GM21360 (cell line): ENCODE measurements around the gene STK31.
"Not testable (repeated sequence)": the region's sequence is repeated elsewhere in the genome, so short reads cannot be mapped to it uniquely, and the experiment has no call there.

ENCODE experiments used
- ATAC-seq: cut with Tn5 transposase; IDR thresholded peaks from one replicate; pipeline ENCODE4 v1.9.1; 2021; ENCODE audit warnings: mild to moderate bottlenecking, moderate library complexity; ENCODE audit not compliant: unreplicated experiment

Gene STK31

DNA sequence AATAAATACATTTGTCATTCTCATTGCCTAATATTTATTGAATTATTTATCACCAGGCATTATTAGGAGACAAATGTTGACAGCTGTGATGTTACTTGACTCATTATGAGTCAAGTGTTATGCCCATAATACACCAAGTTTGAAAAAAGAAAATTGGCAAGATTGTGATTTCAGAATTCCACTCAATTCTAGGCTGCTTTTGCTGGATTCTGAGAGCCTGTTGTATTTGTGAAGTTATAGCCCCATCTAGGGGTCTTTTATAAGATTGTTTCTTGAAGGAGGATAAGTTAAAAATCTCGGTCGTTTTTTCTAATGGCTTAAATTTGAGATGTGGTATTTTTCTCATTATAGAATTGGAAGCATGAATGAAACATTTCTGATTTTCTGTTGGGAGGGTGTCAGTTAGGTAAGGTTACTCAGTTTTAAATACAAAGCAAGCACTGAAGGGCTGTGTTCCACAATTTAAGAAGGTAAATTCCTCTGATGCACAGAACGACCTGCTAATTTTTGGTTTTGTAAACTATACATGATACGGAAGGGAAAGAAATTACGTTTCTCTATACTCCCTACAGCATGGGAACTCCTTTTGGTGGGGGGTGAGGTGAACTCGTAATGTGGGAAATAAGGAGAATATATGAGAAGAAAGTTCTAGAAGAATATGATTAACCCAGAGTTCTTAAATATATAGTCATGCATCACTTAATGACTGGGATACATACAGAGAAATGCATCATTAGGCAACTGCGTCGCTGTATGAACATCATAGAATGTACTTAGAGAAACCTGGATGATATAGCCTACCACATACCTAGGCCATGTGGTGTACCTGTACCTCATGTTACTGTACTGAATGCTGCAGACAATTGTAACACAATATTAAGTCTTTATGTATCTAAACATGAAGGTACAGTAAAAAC is 2.6 kb downstream of the STK31 start:
- no peak for ATAC-seq

DNA sequence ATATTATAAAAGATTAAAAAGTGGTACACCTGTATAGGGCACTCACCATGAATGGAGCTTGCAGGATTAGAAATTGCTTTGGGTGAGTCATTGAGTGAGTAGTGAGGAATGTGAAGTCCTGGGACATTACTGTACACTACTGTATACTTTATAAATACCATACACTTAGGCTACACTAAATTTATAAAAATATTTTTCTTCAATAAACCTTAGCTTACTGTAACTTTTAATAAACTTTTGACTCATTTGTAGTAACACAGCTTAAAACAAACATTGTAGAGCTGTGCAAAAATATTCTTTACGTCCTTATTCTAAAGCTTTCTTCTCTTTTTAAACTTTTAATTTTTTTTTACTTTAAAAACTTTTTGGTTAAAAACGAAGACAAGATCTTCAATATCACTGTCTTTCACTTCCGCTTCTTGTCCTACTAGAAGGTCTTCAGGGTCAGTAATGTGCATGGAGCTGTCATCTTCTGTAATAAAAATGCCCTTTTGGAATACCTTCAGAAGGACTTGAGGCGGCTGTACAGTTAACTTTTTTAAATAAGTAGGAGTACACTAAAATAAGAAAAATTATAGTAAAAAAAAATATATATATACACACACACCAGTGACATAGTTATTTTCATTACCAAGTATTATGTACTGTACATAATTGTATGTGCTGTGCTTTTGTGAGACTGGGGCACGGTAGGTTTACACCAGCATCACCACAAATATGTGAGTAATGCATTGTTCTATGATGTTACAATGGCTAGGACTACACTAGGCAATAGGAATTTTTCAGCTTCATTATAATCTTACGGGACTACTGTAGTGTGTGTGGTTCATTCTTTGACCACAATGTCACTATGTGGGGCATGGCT is 3.5 kb downstream of the STK31 start:
- no peak for ATAC-seq

DNA sequence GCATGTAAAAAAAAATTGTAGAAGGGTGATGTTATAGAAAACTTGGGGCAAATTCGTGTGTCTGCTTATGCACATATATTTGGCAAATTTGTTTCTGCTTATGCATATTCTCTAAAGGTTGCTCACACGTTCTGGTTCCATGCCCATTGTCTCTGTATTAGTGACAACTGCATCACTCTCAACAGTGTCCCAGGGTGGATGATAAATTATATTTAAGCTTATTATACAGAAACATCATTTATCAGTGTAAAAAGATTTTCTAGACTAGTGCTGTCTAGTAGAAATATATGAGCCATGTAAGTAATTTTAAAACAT is 4.1 kb downstream of the STK31 start:
- ATAC-seq = no peak

DNA sequence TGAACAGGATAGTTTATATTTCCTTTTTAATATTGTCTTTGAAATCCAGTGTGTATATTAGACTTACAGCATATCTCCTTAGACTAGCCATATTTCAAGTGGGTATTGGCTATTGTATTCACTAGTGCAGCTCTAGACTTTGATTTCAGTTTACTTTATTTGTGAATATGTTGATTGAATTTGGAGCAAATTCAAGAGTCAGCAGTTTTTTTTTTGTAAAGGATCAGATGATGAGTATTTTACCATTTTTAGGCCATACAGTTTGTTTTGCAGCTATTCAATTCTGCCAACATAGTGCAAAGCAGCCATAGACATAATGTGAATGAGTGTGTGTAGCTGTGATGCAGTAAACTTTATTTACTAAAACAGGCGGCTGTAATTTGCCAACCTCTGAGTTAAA is 4.6 kb downstream of the STK31 start:
- no peak for ATAC-seq

DNA sequence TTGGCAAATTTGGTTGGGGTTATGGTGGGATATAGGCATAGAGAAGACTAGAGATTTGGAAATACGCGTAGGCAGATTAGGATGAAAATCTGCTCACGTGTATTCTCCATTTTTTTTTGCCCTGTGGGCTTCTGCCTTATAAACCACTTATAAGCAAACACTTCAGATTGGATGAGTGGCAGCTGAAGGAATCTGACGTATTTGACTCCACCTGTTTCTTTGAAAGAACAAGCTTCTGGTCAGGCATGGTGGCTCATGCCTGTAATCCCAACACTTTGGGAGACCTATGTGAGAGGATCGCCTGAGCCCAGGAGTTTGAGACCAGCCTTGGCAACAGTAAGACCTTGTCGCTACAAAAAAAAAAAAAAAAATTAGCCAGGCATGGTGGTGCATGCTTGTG is 5.1 kb downstream of the STK31 start:
- no peak for ATAC-seq

DNA sequence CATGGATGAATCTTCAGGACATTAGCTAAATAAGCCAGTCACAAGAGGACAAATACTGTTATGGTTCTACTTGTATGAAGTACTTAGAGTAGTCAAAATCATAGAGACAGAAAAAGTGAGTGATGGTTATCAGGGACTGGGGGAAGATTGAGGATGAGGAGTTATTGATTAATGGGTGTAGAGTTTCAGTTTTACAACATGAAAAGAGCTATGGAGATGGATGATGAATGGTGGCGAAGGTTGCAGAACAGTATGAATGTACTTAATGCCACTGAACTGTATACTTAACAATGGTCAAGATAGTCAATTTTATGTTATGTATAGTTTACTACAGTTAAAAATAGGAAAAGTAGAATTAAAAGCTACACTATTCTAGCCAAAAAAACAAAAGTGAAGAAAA is 7.8 kb downstream of the STK31 start:
- ATAC-seq = no peak

DNA sequence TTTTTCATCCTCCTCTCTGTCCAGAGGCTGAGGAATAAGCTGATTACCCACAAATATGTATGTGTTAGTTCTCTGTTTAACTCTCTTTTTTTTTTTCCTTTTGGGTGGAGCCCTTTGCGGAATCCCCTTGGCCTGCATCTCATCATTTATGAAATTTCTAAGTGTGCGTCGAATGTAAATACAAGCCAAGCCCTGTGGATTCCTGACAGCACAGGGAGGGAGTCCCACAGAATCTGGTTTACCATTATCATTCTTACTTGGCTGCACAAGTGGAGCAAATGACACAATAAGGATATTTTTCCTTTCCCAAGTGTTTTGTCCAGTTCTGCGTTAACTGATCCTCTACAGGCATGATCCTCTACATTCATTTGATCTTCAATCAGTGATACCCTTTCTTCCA is 11.4 kb downstream of the STK31 start:
- no peak for ATAC-seq

DNA sequence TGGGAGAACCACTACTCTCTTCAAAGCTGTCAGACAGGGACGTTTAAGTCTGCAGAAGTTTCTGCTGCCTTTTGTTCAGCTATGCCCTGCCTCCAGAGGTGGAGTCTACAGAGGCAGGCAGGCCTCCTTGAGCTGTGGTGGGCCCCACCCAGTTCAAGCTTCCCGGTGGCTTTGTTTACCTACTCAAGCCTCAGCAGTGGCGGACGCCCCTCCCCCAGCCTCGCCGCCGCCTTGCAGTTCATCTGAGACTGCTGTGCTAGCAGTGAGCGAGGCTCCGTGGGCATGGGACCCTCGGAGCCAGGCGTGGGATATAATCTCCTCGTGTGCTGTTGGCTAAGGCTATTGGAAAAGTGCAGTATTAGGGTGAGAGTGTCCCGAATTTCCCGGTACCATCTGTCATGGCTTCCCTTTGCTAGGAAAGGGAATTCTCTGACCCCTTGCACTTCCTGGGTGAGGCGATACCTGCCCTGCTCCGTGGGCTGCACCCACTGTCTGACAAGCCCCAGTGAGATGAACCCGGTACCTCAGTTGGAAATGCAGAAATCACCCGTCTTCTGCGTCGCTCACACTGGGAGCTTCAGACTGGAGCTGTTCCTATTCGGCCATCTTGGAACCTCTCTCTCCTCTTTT is 12.7 kb downstream of the STK31 start:
- ATAC-seq = not testable (repeated sequence)

DNA sequence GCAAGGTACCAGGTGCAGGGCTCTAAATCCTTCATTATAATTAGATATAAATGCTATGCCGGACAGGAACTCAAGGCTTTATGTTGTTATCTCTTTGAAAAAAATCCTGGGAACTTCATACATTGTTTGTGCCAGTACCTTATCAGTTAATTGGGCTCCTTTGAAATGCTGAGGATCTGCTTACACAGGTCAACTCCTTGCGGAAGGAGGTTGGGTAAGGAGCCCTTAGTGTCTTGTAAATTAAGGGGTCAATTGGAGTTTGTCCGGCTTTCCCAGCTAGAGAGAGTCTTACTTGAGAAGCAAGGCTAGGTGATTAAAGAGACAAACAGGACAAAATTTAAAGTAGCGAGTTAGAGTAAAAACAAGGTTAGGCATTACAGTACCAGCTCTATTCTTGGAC is 14.1 kb downstream of the STK31 start:
- not testable (repeated sequence) for ATAC-seq

DNA sequence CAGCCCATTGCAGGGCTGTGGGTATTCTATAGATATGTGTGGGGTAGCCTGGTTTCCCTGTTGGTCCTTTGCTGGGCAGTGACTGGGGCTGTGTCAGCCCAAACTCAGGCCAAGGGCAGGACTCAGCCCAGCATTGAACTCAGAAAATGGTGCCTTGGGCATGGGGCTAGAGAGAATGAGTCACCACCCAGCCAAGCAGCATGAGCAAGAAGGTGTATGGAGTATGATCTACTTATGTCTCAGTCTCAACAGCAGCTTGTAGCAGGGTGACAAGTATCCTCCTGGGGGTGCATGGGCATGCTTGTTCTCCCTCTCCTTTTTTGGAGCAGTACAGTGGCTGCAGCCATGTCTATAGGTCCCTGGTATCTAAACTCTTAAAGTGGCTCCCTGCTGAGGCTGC is 32.0 kb downstream of the STK31 start:
- no peak for ATAC-seq

DNA sequence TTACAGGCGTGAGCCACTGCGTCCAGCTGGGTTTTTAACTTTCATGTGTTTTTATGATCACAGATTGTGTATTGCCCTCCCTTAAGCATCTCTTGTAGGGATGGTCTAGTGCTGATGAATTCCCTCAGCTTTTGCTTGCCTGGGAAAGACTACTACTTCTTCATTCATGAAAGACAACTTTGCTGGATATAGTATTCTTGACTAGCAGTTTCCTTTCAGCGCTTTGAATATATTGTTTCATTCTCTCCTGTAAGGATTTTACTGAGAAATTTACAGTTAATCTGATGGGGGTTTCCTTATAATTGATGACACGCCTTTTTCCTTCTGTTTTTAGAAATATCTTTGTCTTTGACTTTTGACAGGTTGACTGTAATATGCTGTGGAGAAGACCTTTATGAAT is 33.2 kb downstream of the STK31 start:
- no peak for ATAC-seq

DNA sequence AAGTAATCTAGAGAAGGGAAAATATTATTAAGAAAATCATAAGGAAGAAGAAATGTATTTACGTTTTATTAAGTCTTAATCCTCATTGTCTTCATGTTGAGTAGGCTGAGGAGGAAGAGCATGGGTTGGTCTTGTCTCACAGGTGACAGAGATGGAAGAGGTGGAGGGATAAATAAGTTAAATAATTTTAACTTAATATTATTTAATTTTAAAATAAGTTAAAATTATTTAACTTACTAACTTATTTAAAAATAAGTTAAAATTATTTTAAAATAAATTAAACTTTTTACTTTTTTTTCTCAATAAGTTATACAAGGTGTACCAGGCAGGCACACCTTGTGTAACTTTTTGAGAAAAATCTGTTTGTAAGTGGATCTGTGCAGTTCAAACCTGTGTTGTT is 36.6 kb downstream of the STK31 start:
- no peak for ATAC-seq

DNA sequence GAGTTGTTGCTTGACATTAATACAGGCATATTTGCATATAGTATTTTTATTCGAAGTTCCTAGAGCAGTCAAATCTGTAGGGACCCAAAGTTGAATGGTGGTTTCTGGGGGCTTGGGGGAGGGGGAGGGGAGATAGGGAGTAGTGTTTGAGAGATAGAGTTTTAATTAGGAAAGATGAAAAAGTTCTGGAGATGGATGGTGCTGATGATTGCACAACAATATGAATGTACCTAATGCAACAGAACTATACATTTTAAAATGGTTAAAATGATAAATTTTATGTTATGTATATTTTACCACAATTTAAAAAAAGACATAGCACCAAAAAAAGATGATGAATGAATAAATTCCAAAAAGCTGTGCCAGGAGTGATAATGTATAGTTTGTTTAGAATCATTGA is 41.8 kb downstream of the STK31 start:
- ATAC-seq = no peak

DNA sequence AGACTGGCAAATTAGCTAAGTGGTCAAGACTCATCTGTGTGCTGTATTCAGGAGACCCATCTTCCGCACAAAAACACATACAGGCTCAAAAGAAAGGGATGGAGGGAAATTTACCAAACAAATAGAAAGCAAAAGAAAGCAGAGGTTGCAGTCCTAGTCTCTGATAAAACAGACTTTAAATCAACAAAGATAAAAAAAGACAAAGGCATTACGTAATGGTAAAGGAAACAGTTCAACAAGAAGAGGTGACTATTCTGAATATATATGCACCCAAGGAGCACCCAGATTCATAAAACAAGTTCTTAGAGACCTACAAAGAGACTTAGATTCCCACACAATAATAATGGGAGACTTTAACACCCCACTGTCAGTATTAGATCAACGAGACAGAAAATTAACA is 48.8 kb downstream of the STK31 start:
- ATAC-seq = not testable (repeated sequence)

DNA sequence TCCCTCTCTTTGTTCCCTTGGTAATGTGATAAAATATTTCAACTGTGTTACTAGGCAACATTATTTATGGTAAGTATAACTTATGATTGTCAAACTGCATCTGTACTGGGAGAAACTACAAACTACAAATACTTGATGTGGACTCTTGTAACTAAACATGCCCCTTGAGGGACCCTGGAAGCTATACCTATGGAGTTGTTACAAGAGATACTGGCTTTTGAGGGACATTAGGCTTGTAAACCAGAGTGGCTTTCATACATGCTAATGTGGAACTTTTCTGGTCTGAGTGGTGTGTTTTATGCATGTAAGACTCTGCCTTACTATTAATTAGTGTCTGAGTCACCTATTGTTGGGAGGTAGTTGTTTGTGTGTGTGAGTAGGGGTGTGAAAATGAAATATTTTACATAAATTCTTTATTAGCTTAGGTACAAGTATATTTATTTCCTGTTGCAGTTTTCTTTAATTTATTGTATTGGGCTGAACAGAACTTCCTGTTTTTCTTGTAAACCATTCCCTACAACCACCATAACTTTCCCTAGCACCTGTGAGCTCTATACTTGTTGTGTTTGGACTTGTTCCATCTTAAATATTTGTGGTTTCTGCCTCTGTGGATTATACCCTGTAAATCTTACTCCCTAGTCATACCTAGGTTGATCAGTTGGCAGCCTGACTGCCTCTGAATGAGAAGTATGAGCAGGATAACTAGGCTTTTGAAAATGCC is 49.8 kb downstream of the STK31 start:
- ATAC-seq = no peak

DNA sequence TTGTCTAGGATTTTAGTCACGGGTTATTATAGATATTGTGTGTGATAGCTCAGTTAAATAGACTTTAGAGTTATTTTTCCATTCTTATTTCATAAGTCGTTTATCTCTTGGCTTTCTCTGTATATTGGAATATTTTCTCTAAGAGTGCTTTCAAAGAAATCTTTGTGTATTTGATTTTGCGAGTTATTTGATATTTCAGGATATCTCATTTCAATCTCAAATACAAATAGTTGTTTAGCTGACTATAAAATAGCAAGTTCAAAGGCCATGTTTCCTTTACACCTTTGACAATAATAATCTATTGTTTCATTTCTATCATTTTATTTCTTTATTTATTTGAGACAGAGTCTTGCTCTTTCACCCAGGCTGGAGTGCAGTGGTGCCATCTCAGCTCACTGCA is 55.9 kb downstream of the STK31 start:
- ATAC-seq = no peak

DNA sequence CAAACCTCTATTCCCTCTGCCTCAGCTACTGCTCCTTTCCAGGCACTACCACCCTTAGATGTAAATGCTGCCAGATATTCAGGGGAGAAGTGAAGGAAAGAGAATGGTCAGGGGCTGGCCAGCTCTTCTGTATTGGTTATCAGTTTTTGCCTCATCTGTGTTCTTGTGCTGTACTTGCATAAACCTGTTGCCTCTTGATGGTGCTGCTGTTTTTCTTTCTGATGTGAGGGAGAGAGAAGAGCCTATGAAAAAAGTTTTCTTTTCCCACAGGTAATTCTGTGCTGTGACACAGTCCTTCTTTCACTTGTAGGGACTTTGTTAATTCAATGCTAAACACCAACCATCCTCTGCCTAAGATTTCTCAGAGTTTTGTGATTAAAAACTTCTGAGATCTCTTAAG is 57.5 kb downstream of the STK31 start:
- ATAC-seq = no peak

DNA sequence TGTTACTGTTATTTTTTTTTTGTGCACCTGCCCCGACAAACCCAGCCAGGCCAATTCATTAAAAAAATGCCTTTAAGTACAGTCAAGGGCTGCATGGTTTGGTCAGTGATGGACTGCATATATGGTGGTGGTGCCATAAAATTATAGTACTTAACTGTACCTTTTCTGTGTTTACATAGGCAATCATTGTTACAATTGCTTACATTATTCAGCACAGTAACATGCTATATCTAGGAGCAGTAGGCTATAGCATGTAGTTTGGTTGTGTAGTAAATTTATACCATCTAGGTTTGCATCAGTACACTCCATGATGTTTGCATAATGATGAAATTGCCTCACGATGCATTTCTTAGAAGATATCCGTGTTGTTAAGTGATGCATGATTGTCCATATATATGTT is 58.0 kb downstream of the STK31 start:
- ATAC-seq = no peak

DNA sequence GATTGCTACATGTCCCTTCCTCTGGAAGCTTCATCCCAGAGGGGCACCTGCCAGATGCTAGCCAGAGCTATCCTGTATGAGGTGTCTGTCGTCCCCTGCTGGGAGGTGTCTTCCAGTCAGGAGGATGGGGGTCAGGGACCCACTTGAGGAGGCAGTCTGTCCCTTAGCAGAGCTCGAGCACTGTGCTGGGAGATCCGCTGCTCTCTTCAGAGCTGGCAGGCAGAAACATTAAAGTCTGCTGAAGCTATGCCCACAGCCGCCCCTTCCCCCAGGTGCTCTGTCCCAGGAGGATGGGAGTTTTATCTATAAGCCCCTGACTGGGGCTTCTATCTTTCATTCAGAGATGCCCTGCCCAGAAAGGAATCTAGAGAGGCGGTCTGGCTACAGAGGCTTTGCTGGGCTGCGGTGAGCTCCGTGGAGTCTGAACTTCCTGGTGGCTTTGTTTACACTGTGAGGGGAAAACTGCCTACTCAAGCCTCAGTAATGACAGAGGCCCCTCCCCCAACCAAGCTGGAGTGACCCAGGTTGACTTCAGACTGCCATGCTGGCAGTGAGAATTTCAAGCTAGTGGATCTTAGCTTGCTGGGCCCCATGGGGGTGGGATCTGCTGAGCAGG is 69.3 kb downstream of the STK31 start:
- ATAC-seq = not testable (repeated sequence)

DNA sequence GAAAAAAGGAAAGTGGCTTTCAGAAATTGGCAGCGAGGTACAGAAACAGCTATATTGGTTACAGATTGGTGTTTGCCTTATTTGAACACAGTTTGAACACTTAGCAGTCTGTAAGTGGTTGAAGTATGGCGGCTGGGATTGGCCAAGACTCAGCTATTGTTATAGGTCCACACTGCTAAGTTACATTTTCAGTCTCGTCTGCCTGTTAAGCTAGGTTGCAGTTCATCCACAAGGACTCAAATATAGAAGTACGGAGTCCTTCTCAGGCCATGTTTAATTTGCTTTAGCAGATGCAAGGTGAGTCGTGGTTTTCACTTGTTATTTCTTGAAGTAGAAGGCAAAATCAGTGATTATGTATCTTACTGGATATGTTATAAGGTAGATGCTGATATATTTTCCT is 73.1 kb downstream of the STK31 start:
- ATAC-seq = no peak

DNA sequence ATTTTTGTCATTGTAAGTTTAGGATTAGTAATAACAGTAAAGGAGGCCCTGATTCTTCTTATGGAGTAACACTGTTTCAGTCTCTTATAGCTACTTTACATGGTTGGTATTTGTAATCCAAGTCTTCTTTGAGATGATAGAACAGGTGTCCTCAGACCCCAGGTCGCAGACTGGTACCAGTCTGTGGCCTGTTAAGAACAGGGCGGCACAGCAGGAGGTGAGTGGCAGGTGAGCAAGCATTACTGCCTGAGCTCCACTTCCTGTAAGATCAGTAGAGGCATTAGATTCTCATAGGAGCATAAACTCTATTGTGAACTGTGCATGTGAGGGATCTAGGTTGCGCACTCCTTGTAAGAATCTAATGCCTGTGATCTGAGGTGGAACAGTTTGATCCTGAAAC is 77.3 kb downstream of the STK31 start:
- ATAC-seq = no peak
